CD4-positive, CD25-positive, alpha-beta regulatory T cell (primary cell): ENCODE data around the gene EBF3. TPM values are rescaled to one million over a fixed set of nuclear protein-coding genes. Genes with fewer than 3 reads are reported as not detected.

Experiments
- ATAC-seq, 2 donors: fragments of 150-1000 bp; cut with Tn5 transposase; one replicate each; pipeline ENCODE4 v1.10.0; 2021; ENCODE audit warnings: low read depth in 2 of 2, moderate number of reproducible peaks in 2 of 2, moderate library complexity in 1 of 2
- DNase-seq, 3 donors: peaks; one replicate each; pipeline versions ENCODE4 v3.0.0 to v3.0.0-alpha.2; 2012 to 2022; ENCODE audit warnings: mixed read lengths in 1 of 3
- H3K27ac ChIP-seq: one replicate; pipeline ENCODE4 v1.7.0; 2013; ENCODE audit warnings: mild to moderate bottlenecking, low read length; ENCODE audit not compliant: insufficient read depth, poor library complexity, severe bottlenecking
- H3K27me3 ChIP-seq: one replicate; pipeline ENCODE4 v1.7.0; 2013; ENCODE audit warnings: low read length; ENCODE audit not compliant: control insufficient read depth, insufficient read depth
- H3K36me3 ChIP-seq: one replicate; pipeline ENCODE4 v1.7.0; 2013; ENCODE audit warnings: mild to moderate bottlenecking, low read length, moderate library complexity; ENCODE audit not compliant: control insufficient read depth, insufficient read depth
- H3K4me1 ChIP-seq: 2 replicates; pipeline ENCODE4 v1.7.0; 2013; ENCODE audit warnings: mild to moderate bottlenecking, low read length; ENCODE audit not compliant: insufficient read depth, control insufficient read depth, poor library complexity, severe bottlenecking
- H3K4me3 ChIP-seq: one replicate; pipeline ENCODE4 v1.7.0; 2013; ENCODE audit warnings: low read depth, mild to moderate bottlenecking, low read length, moderate library complexity
- H3K9me3 ChIP-seq, 2 experiments: 1 replicate in 1 of 2; 2 replicates in 1 of 2; pipeline ENCODE4 v1.7.0; 2013; ENCODE audit warnings: low read length in 2 of 2, mild to moderate bottlenecking in 1 of 2, moderate library complexity in 1 of 2; ENCODE audit not compliant: control insufficient read depth in 2 of 2
- H3K27ac Mint-ChIP-seq, 3 donors: one replicate each; pipeline ENCODE4 v1.8.0; 2020 to 2022; ENCODE audit warnings: mild to moderate bottlenecking in 3 of 3, mixed read lengths in 3 of 3, moderate library complexity in 2 of 3
- H3K27me3 Mint-ChIP-seq: one replicate; pipeline ENCODE4 v1.8.0; 2022; ENCODE audit warnings: mild to moderate bottlenecking, mixed read lengths
- H3K36me3 Mint-ChIP-seq: one replicate; pipeline ENCODE4 v1.8.0; 2020; ENCODE audit warnings: mixed read lengths
- H3K4me1 Mint-ChIP-seq, 4 donors: one replicate each; pipeline ENCODE4 v1.8.0; 2020 to 2022; ENCODE audit warnings: mixed read lengths in 4 of 4, mild to moderate bottlenecking in 1 of 4
- H3K4me3 Mint-ChIP-seq, 4 donors: one replicate each; pipeline ENCODE4 v1.8.0; 2020 to 2022; ENCODE audit warnings: mild to moderate bottlenecking in 4 of 4, mixed read lengths in 4 of 4, moderate library complexity in 3 of 4
- H3K9me3 Mint-ChIP-seq, 7 donors: one replicate each; pipeline ENCODE4 v1.8.0; 2020 to 2022; ENCODE audit warnings: mixed read lengths in 7 of 7, mild to moderate bottlenecking in 3 of 7, moderate library complexity in 2 of 7
- polyA plus RNA-seq, 4 donors: library from polyadenylated mRNA; unstranded; fragments of 300-500 nt; fragmentation: Illumina TruSeq; gene quantifications; one replicate each; pipeline ENCODE4 v1.2.3, GENCODE V29; 2021
- total RNA-seq: library from RNA; stranded (reverse); gene quantifications from one replicate; pipeline ENCODE4 v1.2.3, GENCODE V29; 2022

EBF3 gene
- total and polyA plus RNA-seq, 5 donors from 2014 or later = not detected

DNA sequence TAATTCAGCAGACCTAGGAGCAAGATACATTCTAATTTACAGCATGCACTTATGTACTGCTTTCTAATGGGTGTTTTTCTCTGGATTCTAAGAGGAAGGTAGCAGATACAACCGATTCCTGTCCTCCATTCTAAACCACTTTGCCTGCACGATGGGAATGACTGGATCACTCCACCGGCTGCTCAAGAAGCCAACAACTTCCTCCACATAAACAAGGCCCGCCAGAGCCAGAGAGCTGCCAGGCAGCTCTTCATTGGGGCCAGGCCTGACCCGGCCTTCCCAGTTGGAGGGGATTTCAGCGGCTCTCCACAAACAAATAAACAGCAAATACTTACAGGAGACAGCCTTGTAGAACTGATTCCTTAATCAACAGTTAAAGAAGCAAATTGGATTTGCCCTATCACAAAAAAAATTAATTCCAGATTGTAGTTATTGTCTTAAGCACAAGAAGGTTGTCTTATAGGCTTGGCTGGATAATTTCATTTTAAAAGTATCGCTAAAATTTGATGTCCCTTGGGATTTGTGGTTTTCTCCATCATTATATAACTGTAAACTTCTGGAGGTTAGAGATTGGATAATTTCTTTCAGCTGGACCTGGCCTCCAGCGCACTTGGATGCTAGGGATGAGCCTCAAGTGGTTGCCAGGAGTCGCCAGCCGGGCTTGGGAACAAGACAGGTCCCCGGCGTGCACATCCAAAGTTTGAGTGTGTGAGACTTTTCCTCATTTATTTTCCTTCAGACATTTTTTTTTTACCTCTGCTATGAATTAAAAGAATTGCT lies 20.9 kb downstream of the EBF3 start:
- H3K4me3 ChIP-seq = no peak overlapping the region
- H3K4me1 ChIP-seq = no peaks in the 10 kb centered on the region
- Mint-ChIP-seq H3K4me3 (no peak overlapping the region), H3K4me1 (no peaks in the 10 kb centered on the region), H3K9me3 (no peaks in the 10 kb centered on the region), H3K27ac (no peak overlapping the region), H3K27me3 (peaks cover 13% of the 10 kb centered on the region), H3K36me3 (no peaks in the 10 kb centered on the region)
- no peaks in the 10 kb centered on the region for H3K9me3 ChIP-seq
- H3K27ac ChIP-seq = no peak overlapping the region
- ATAC-seq (no peak), DNase-seq (no peak)
- H3K27me3 ChIP-seq = no peaks in the 10 kb centered on the region
- H3K36me3 ChIP-seq = no peaks in the 10 kb centered on the region

DNA sequence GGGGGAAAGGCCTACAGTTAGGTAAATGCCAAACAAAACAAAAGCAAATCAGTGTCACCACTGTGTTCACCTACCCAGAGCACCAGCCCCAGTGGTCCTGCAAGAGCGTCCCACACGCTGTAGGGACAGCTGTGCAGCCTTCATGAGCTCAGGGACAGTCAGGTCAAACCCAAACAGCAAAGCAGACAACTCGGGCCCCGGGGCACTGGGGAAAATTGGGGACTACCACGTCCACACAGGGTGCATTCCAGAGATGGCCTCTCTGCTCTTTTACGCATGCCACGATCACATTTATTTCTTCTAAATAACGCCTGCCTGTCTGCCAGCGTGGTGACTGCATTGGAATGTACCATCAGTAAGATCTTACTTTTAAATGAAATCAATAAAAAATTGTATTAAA lies 21.7 kb downstream of the EBF3 start:
- no peaks in the 10 kb centered on the region for H3K9me3 ChIP-seq
- DNase-seq (no peak), ATAC-seq (no peak)
- H3K36me3 ChIP-seq = no peaks in the 10 kb centered on the region
- H3K27ac ChIP-seq = no peak overlapping the region
- no peak overlapping the region for H3K4me3 Mint-ChIP-seq
- H3K27me3 Mint-ChIP-seq = peaks cover 13% of the 10 kb centered on the region
- H3K4me1 Mint-ChIP-seq = no peaks in the 10 kb centered on the region
- no peak overlapping the region for H3K27ac Mint-ChIP-seq
- no peaks in the 10 kb centered on the region for H3K27me3 ChIP-seq
- no peaks in the 10 kb centered on the region for H3K36me3 Mint-ChIP-seq
- no peak overlapping the region for H3K4me3 ChIP-seq
- H3K9me3 Mint-ChIP-seq = no peaks in the 10 kb centered on the region
- H3K4me1 ChIP-seq = no peaks in the 10 kb centered on the region

DNA sequence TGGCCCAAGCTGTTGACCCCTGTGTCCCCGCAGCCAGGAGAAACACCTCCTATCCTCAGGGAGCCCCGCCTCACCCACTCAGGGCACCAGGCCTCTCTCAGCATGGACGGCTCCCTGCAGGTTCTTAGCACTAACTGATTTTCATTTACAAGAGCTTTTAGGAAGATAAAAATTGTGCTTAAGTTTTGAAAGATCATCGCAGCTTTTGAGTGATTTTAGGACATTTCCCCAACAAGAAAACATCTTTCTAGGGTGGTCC lies 22.1 kb downstream of the EBF3 start:
- H3K9me3 Mint-ChIP-seq = no peaks in the 10 kb centered on the region
- no peak for DNase-seq
- Histone ChIP-seq H3K9me3 (no peaks in the 10 kb centered on the region), H3K27me3 (no peaks in the 10 kb centered on the region), H3K27ac (no peak overlapping the region), H3K4me1 (no peaks in the 10 kb centered on the region), H3K4me3 (no peak overlapping the region), H3K36me3 (no peaks in the 10 kb centered on the region)
- no peak overlapping the region for H3K27ac Mint-ChIP-seq
- H3K27me3 Mint-ChIP-seq = peaks cover 12% of the 10 kb centered on the region
- no peaks in the 10 kb centered on the region for H3K4me1 Mint-ChIP-seq
- no peak for ATAC-seq
- no peak overlapping the region for H3K4me3 Mint-ChIP-seq
- no peaks in the 10 kb centered on the region for H3K36me3 Mint-ChIP-seq

DNA sequence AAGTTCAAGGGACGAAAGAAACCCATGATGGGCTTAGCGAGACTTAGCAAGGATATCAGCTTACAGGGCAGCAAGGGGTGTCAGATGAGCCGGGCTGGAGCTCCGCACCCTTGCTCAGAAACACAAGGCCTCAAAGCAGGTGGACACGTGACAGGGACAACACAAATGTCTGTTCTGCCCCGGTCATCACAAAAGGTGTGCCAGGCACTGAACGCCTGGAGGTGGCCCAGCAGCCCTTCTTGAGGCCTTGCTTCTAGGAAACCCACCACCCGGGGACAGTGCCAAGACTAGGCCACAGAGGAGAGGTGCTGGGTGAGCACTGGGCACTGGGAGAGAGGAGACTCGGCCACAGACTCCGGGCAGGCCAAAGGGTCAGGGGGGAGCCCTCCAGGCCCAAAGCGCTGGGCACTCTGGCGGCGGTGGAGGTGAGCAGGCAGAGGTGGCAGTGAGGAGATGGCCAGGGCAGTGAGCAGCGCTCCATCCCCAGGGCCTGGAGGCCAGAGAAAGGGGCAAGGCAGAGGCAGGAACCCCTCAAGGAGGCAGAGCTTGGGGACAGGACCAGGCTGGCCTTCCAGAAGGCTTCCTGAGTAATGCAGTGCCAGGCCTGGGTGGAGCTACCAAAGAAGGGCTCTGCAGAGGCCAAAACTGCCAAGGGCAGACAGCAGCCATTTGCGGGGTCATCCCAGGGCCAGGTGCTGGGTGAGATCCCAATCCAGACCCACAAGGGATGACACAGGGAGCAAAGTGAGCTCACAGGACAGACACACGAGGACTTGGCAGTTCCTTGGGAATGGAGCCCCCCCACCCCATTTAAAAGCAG lies 22.7 kb downstream of the EBF3 start:
- H3K36me3 Mint-ChIP-seq = no peaks in the 10 kb centered on the region
- peaks cover 7% of the 10 kb centered on the region for H3K27me3 Mint-ChIP-seq
- H3K27ac Mint-ChIP-seq = peak overlapping the region in 1 of 3 donors; percentile 32
- no peaks in the 10 kb centered on the region for H3K36me3 ChIP-seq
- H3K4me1 ChIP-seq = no peaks in the 10 kb centered on the region
- ATAC-seq (no peak), DNase-seq (no peak)
- H3K27me3 ChIP-seq = no peaks in the 10 kb centered on the region
- no peak overlapping the region for H3K27ac ChIP-seq
- no peaks in the 10 kb centered on the region for H3K9me3 Mint-ChIP-seq
- H3K9me3 ChIP-seq = no peaks in the 10 kb centered on the region
- no peaks in the 10 kb centered on the region for H3K4me1 Mint-ChIP-seq
- H3K4me3 Mint-ChIP-seq = no peak overlapping the region
- H3K4me3 ChIP-seq = no peak overlapping the region

DNA sequence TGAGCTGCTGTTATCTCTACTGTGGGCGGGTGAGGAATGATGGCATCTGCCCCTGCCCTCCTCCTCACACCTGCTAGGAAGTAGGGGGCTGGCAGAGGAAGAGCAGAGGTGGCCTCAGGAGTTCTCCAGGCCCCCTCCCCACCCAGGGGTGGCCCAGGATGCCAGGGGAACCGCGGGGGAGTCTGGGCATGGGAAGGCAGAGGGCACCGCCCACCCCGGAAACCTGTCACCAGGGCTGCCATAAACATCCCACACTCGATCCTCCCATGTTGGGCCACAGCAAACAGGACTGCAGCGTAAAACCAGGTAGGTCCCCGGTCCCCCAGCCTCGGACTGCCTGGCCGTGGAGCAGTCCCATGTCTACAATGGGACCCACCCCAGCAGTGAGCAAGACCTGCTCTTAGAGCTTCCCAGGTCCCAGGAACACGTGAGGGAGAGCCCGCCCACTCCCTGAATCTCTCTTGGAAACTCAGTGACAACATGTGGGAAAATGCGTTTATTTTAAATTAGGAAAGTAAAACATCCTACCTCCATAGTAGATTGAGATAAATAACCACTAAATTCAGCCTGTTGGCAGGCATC lies 23.4 kb downstream of the EBF3 start:
- peaks cover 6% of the 10 kb centered on the region for H3K27me3 Mint-ChIP-seq

DNA sequence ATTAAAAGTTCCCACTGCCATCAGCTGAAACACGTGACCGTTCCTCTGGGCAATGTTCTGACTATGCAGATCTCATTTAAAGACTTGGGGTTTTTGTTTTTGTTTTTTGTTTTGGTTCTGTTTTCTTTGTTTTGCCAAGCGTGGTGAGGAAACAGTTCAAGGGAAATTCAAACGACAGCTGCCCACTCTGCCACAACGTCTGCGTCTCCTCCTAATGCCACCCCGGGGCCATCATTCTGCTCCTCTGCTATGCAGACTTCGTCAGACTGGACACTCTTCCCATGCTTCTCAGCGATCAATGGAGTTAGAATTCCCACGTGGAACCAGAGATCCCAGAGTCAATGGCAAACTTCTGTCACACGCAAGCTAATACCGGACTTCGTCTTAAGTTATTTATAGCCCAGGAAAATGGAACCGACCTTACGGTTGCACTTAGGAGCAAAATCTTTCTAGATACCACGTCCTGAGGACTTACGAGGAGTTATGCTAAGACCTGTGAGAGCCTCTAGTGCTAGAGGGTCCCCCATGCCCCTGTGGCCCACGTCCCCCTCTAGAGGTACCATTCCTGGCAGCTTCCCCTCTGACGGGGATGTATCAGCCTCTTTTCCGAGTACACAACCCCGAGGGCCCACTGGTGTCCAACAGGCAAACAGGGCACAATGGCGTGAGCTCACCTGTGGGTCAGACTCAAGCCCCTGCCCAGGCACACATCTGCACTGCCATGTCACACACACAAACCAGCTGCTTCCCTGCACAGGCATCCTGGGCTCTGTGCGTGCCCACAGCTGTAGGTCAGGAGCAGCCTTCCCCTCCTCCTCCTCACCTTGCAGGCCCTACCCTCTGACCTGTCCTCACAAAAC lies 24.4 kb downstream of the EBF3 start:
- Mint-ChIP-seq H3K27me3 (peaks cover 6% of the 10 kb centered on the region), H3K36me3 (no peaks in the 10 kb centered on the region), H3K4me1 (no peaks in the 10 kb centered on the region), H3K9me3 (no peaks in the 10 kb centered on the region), H3K4me3 (no peak overlapping the region), H3K27ac (no peak overlapping the region)
- no peaks in the 10 kb centered on the region for H3K4me1 ChIP-seq
- no peak overlapping the region for H3K27ac ChIP-seq
- no peaks in the 10 kb centered on the region for H3K27me3 ChIP-seq
- H3K4me3 ChIP-seq = no peak overlapping the region
- no peaks in the 10 kb centered on the region for H3K9me3 ChIP-seq
- no peaks in the 10 kb centered on the region for H3K36me3 ChIP-seq
- DNase-seq (no peak), ATAC-seq (no peak)

More for the DNA sequence above, 23.4 kb downstream of the EBF3 start:
- Mint-ChIP-seq H3K4me3 (no peak overlapping the region), H3K36me3 (no peaks in the 10 kb centered on the region), H3K9me3 (no peaks in the 10 kb centered on the region), H3K27ac (peak overlapping the region in 1 of 3 donors; percentile 32), H3K4me1 (no peaks in the 10 kb centered on the region)
- Histone ChIP-seq H3K4me1 (no peaks in the 10 kb centered on the region), H3K4me3 (no peak overlapping the region), H3K27ac (no peak overlapping the region), H3K9me3 (no peaks in the 10 kb centered on the region), H3K36me3 (no peaks in the 10 kb centered on the region), H3K27me3 (no peaks in the 10 kb centered on the region)
- DNase-seq = no peak
- no peak for ATAC-seq

DNA sequence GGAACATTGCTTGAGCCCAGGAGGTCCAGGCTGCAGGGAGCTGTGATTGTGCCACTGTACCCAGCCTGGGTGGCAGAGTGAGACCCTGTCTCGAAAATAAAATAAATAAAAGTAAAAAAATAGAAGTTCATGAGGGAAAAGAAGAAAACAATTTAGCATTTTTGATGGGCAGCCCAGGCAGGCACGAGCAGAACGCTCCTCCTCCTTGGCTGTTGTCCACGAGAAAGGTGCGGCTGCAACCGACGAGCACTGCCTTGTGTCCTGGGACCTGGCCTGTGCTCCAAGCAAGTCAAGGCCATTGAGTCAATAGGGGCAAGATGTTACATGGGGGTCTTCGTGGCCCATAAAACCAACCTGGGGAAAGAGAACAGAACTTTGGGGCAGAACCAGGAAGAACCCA lies 25.6 kb downstream of the EBF3 start:
- Histone ChIP-seq H3K27me3 (no peaks in the 10 kb centered on the region), H3K4me3 (no peak overlapping the region), H3K9me3 (no peaks in the 10 kb centered on the region), H3K4me1 (no peaks in the 10 kb centered on the region), H3K27ac (no peak overlapping the region), H3K36me3 (no peaks in the 10 kb centered on the region)
- ATAC-seq = no peak
- DNase-seq = no peak
- Mint-ChIP-seq H3K27ac (no peak overlapping the region), H3K4me3 (no peak overlapping the region), H3K9me3 (no peaks in the 10 kb centered on the region), H3K36me3 (no peaks in the 10 kb centered on the region), H3K27me3 (peaks cover 6% of the 10 kb centered on the region), H3K4me1 (no peaks in the 10 kb centered on the region)
